NK-92 treated with Interleukin-12 subunit alpha and Interleukin-12 subunit beta, amount 100 ng/mL, for 24 hours (cell line): Measurements from ENCODE around the gene ZBTB3.
"Not testable (repeated sequence)": the region's sequence is repeated elsewhere in the genome, so short reads cannot be mapped to it uniquely, and the experiment has no call there.

Source experiments
- DNase-seq: peaks from one replicate; lab custom pipeline; 2025; lab: John Stamatoyannopoulos, UW

ZBTB3 gene

DNA sequence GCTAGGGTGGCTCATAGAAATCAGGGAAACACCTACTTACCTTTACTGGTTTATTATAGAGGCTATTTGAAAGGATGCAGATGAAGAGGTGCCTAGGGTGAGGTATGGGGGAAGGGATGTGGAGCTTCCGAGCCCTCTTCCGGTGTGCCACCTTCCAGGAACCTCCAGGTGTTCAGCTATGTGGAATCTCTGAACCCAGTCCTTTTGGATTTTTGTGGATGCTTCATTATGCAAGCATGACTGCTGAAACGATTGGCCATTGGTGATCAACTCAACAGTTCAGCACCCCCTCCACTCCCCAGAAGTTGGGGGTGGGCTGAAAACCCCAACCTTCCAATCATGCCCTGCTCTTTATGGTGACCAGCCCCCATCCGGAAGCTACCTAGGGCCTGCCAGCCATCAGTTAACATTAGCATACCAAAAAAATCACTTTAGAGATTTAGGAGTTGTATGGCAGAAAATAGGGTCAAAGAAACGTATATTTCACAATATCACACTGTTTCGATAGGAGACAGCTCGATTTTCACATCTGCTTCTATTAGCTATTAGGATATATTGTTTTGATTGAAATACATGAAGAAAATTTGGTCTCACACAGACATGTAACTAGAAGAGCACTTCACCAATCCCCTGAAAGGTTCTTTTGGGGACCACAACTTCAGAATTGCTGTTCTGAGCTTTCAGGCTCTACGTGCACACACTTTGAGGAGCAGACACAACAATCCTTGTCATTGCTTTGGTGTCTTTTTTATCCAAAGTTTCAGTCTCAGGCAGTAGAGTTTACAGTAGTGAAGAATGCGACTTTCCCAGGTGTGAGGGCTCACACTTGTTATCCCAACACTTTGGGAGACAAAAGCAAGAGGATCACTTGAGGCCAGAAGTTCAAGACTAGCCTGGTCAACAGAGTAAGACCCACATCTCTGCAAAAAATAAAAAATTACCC is 4.2 kb upstream of the ZBTB3 start:
- DNase-seq = no peak

- DNase-seq = no peak
Observed at GRCh38 chr11:62755086-62755615, 1.2 kb upstream of the ZBTB3 start.

- DNase-seq = no peak
Observed at GRCh38 chr11:62752994-62753735, 795 bp downstream of the ZBTB3 start.

DNA sequence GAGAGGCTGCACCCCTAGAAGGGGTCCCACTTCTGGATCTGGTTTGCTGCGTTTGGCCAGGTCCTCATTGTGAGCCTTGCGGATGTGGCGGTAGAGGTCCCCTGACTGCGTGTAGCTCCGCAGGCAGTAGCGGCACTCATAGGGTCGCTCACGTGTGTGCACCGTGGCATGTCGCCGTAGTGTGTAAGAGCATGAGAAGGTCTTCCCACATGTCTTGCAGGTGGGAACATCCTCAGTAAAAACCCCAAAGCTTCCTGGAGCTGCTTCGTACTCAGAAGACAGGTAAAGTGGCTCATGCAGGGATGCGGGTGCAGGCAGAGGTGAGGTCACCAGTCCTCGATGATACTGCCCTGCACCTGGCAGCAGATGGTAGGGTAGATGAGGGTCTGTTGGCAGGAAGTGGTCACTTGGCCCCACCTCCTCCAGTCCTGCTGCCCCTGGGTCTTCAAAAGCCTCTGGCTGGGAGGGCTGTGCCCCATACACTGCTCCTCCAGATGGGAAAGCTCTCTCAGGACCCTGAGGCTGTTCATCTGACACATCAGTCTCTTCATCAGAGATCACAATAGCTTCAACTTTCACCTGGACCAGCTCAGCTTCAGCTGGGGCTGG is 1.7 kb downstream of the ZBTB3 start:
- DNase-seq = no peak

GRCh38 chr11:62749931-62750330 is 4.0 kb downstream of the ZBTB3 start:
- DNase-seq = not testable (repeated sequence)

- DNase-seq = no peak
Observed at GRCh38 chr11:62747475-62748160, 6.3 kb downstream of the ZBTB3 start.

- DNase-seq = no peak
Observed at GRCh38 chr11:62737196-62737595, 16.8 kb downstream of the ZBTB3 start.

DNA sequence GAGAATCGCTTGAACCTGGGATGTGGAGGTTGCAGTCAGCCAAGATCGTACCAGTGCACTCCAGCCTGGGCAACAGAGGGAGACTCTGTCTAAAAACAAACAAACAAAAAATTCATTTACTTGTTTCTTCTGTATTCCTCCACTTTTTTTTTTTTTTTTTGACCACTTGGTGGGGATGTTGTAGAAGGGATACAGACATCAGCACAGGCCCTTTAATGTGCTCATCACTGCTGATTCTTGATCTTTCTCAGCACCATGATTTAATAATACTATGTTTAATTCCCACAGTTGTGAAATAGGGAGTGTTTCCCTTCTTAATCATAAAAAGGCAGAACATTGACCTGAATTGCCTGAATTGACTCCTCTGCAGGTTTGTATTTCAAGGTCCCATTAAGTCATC is 21.1 kb downstream of the ZBTB3 start:
- no peak for DNase-seq

GRCh38 chr11:62730076-62730475 is 23.9 kb downstream of the ZBTB3 start:
- not testable (repeated sequence) for DNase-seq

GRCh38 chr11:62728171-62728988 is 25.6 kb downstream of the ZBTB3 start, which contains the start of gene TTC9C:
Gene TTC9C (plus strand): TSS chr11:62728486. CDS start chr11:62728849, 363 bp downstream.
- DNase-seq = peak; percentile 77

DNA sequence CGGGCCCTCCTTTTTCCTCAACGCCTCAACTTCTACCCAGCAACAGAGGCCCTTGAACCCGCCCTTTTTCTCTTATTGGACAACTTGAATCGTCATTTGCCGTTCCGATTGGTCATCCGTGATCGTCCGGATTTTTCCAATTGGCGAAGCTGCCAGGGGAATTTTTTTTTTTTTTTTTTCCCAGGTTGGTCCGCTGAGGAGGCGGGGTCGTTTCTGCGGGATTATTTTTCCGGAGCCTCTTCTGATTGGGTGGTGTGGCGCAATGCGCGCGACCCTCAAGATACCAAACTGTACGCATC is 26.1 kb downstream of the ZBTB3 start:
- peak; percentile 84 for DNase-seq

GRCh38 chr11:62727165-62727871 is 26.6 kb downstream of the ZBTB3 start, which contains the start of gene HNRNPUL2:
Gene HNRNPUL2 (minus strand): TSS chr11:62727457. CDS start chr11:62727156, 301 bp downstream.
- peak; percentile 99 for DNase-seq

DNA sequence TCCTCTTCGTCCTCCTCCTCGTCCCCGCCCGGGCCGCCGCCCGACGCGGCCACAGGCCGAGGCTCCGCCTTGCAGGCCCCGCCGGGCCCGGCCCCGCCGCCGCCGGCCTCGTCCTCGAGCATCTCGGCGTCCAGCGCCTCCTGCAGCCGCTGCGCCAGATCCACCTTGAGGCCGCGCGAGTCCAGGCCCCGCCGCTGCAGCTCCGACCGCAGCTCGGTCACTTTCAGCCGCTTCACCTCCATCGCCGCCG is 27.1 kb downstream of the ZBTB3 start:
- DNase-seq = no peak

DNA sequence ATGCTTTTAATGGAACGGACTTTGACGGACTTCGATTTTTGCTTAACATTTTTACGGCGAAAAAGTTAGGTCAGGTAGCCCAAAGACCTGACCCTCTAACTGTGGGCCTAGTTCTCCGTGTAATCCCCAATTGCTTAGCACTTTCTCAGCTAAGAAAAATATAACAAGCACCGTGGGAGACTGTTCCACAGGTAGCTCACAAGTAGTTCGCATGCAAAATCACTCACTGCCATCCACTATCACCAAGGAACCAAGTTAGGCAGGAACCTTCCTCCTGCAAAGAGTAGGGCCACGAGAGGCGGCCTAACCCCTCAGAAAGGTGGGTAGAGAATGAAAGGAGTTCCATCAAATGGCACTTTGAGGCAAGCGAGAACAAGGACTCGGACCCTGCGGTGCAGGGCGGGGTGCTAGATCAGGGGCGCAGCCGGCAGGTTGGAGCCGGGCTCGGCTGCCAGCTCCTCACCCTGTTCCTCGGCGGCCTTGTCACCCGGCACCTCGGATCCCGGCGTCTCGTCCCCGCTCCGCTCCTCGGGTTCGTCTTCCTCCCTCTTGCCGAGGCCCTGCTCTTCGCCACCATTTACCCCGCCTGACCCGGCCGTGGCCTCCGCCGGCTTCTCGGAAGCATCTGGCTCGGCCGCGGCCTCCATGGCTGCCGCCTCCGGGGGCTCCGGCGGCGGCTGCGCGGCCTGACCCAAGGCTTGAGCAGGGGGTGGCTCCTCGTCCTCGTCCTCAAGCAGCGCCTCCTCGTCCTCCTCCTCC is 27.6 kb downstream of the ZBTB3 start:
- peak; percentile 28 for DNase-seq

GRCh38 chr11:62725646-62726045 is 28.3 kb downstream of the ZBTB3 start:
- DNase-seq = no peak

DNA sequence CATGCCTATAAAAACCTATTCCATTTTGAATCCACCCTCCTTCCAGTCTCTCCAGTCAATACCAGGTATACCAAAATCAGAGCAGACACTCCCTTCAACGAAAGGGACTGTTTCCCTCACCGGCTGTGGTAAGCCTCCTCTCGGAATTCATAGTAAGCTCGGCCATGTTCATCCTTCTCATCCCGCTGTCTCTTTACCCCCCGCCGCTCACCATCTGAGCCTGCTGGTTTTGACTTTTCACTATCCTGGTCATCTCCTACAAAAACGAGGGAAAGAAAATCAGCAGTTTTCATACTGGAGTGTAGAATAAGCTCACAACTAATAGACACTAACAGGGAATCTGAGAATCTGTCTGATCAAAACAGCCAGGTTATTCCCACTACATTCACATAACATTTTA is 29.8 kb downstream of the ZBTB3 start:
- DNase-seq = no peak

- no peak for DNase-seq
Observed at GRCh38 chr11:62721994-62722393, 32.0 kb downstream of the ZBTB3 start.

GRCh38 chr11:62719302-62719978 is 34.5 kb downstream of the ZBTB3 start:
- DNase-seq = no peak

DNA sequence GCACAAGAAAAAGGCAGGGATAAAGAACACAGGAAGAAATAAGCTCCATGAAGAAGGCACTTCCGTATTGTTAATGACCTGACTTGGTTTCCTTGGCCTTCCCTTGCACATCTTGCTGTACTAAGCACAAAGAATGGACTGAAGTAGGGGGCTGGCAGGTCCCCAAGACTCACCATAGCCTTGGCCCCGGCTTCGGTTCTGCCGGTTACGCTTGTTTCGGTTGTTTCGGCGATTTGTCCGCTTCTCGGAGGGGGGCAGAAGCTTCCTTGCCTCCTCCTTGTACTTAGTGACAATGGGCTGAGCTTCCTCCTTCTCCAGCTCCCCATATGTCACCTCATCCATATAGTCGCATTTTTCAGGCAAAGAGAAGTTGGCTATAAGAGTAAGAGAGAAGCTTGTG is 37.1 kb downstream of the ZBTB3 start:
- DNase-seq = no peak
